SIG-M5 treated with dmso at 0.1 percent for 504 hours (cell line): ENCODE results near the gene SYNPO.

Source experiments
- DNase-seq: peaks from one replicate; lab custom pipeline; 2025; ENCODE audit not compliant: unreplicated experiment; lab: John Stamatoyannopoulos, UW

SYNPO gene

GRCh38 chr5:150624334-150625163, 15.9 kb upstream of the SYNPO start:
- DNase-seq, result no peak

- no peak for DNase-seq
Measured at GRCh38 chr5:150625164-150625535, 15.3 kb upstream of the SYNPO start.

GRCh38 chr5:150625831-150626746, 14.4 kb upstream of the SYNPO start:
- DNase-seq, result no peak

- DNase-seq, result no peak
Measured at GRCh38 chr5:150626853-150627276, 13.6 kb upstream of the SYNPO start.

GRCh38 chr5:150627731-150628545, 12.5 kb upstream of the SYNPO start:
- DNase-seq, result peak; percentile 33

- no peak for DNase-seq
Measured at GRCh38 chr5:150628936-150629485, 11.4 kb upstream of the SYNPO start.

- no peak for DNase-seq
Measured at GRCh38 chr5:150630016-150630415, 10.4 kb upstream of the SYNPO start.

GRCh38 chr5:150630461-150631325, 9.8 kb upstream of the SYNPO start:
- no peak for DNase-seq

GRCh38 chr5:150631326-150631701, 9.1 kb upstream of the SYNPO start:
- no peak for DNase-seq

GRCh38 chr5:150632305-150633160, 7.9 kb upstream of the SYNPO start:
- DNase-seq, result no peak

- DNase-seq, result no peak
Measured at GRCh38 chr5:150633429-150633828, 7.0 kb upstream of the SYNPO start.

GRCh38 chr5:150636391-150637244, 3.8 kb upstream of the SYNPO start:
- DNase-seq, result no peak

GRCh38 chr5:150637245-150638052, 3.0 kb upstream of the SYNPO start:
- DNase-seq, result no peak

- DNase-seq, result no peak
Measured at GRCh38 chr5:150638053-150638444, 2.4 kb upstream of the SYNPO start.

GRCh38 chr5:150638488-150639376, 1.7 kb upstream of the SYNPO start:
- no peak for DNase-seq

- DNase-seq, result no peak
Measured at GRCh38 chr5:150639377-150639692, 1.1 kb upstream of the SYNPO start.
